Measurements from ENCODE around the gene LMNA.
"Not testable (repeated sequence)": the region's sequence is repeated elsewhere in the genome, so short reads cannot be mapped to it uniquely, and the experiment has no call there.

DNA sequence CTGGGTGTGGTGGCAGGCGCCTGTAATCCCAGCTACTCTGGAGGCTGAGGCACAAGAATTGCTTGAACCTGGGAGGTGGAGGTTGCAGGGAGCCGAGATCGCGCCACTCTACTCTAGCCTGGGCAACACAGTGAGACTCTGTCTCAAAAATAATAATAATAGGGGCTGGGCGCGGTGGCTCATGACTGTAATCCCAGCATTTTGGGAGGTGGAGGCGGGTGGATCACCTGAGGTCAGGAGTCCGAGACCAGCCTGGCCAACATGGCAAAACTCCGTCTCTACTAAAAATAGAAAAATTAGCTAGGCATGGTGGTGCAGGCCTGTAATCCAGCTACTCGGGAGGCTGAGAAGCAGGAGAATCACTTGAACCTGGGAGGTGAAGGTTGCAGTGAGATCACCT lies 11.0 kb downstream of the LMNA start:
- TF ChIP-seq, protein P1, sequence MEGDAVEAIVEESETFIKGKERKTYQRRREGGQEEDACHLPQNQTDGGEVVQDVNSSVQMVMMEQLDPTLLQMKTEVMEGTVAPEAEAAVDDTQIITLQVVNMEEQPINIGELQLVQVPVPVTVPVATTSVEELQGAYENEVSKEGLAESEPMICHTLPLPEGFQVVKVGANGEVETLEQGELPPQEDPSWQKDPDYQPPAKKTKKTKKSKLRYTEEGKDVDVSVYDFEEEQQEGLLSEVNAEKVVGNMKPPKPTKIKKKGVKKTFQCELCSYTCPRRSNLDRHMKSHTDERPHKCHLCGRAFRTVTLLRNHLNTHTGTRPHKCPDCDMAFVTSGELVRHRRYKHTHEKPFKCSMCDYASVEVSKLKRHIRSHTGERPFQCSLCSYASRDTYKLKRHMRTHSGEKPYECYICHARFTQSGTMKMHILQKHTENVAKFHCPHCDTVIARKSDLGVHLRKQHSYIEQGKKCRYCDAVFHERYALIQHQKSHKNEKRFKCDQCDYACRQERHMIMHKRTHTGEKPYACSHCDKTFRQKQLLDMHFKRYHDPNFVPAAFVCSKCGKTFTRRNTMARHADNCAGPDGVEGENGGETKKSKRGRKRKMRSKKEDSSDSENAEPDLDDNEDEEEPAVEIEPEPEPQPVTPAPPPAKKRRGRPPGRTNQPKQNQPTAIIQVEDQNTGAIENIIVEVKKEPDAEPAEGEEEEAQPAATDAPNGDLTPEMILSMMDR (conservative IDR thresholded peaks at IDR 0.05; ENCODE audit: low read length), result not testable (repeated sequence)
- TF ChIP-seq EZH2phosphoT487 (IDR thresholded peaks at IDR 0.05; ENCODE audit: borderline replicate concordance), result not testable (repeated sequence)

All from Loucy (cell line).